HCT116 (cell line): ENCODE data around the gene ENTPD6. TPM values are rescaled to one million over a fixed set of nuclear protein-coding genes. Genes with fewer than 3 reads are reported as not detected.

ENCODE experiments used
- ATAC-seq: fragments of 200-7000 bp; cut with Tn5 transposase; 2 replicates; pipeline ENCODE4 v1.9.1; 2020; ENCODE audit warnings: mild to moderate bottlenecking, moderate library complexity
- BruUV-seq: library from RNA; stranded (reverse); fragments of 400-500 nt; replicated peaks from 2 replicates; lab custom pipeline; 2021; lab: Mats Ljungman, UMichigan
- CTCF ChIA-PET: fragments of 300-600 bp; sonication (Branson Sonifier 250); formaldehyde crosslinking; loops from one replicate; lab custom pipeline; 2021; ENCODE audit warnings: antibody characterized with exemption; lab: Charles Lee
- POLR2A ChIA-PET: fragments of 300-600, 350-600 bp; sonication (Branson Sonifier 250); formaldehyde crosslinking; loops from one replicate; lab custom pipeline; 2021; ENCODE audit warnings: antibody characterized with exemption; lab: Charles Lee
- RAD21 ChIA-PET, 2 experiments: fragments of 300-600 bp; sonication (Branson Sonifier 250); formaldehyde crosslinking; loops; one replicate each; lab custom pipeline; 2023; ENCODE audit warnings: low total read pairs in 2 of 2; ENCODE audit not compliant: uncharacterized antibody in 2 of 2, unreplicated experiment in 2 of 2, low non-redundant PET in 1 of 2; lab: Charles Lee
- DNase-seq: peaks from one replicate; pipeline ENCODE4 v3.0.0-alpha.2; 2010; ENCODE audit warnings: low read depth, low spot score
- H2AFZ ChIP-seq: fragments of 200-600 bp; shearing (Covaris generic), sonication (generic); 2 replicates; pipeline ENCODE4 v1.6.1; 2017; ENCODE audit warnings: low read depth, mixed run types, mixed read lengths, antibody characterized with exemption, low read length; ENCODE audit not compliant: poor library complexity, severe bottlenecking
- H3K27ac ChIP-seq: 2 replicates; pipeline ENCODE4 v1.5.1; 2012; ENCODE audit warnings: low read depth, low read length
- H3K27me3 ChIP-seq: fragments of 200-600 bp; sonication (generic); 2 replicates; pipeline ENCODE4 v1.6.1; 2016; ENCODE audit warnings: mixed run types, low read length, mixed read lengths; ENCODE audit not compliant: insufficient read depth
- H3K36me3 ChIP-seq, 2 experiments: fragments of 200-500 bp in 1 of 2; fragments of 200-600 bp in 1 of 2; sonication (Bioruptor generic) in 1 of 2; sonication (generic) in 1 of 2; 2 replicates each; pipeline versions ENCODE4 v1.5.1 to v1.6.1; 2014 to 2016; ENCODE audit warnings: low read length in 2 of 2, inconsistent platforms in 1 of 2, mixed read lengths in 1 of 2, mixed run types in 1 of 2; ENCODE audit not compliant: insufficient read depth in 2 of 2, control insufficient read depth in 1 of 2
- H3K4me1 ChIP-seq, 2 experiments: fragments of 200-600 bp in 1 of 2; sonication (generic) in 1 of 2; 2 replicates each; pipeline versions ENCODE4 v1.5.1 to v1.6.1; 2012 to 2017; ENCODE audit warnings: low read length in 2 of 2, inconsistent platforms in 1 of 2, mild to moderate bottlenecking in 1 of 2, mixed read lengths in 1 of 2, mixed run types in 1 of 2, moderate library complexity in 1 of 2; ENCODE audit not compliant: insufficient read depth in 2 of 2, control insufficient read depth in 1 of 2
- H3K4me2 ChIP-seq: fragments of 200-600 bp; sonication (generic); 2 replicates; pipeline ENCODE4 v1.6.1; 2017; ENCODE audit warnings: mixed run types, low read length, mixed read lengths
- H3K4me3 ChIP-seq, 2 experiments: fragments of 200-600 bp in 1 of 2; sonication (generic) in 1 of 2; replicated peaks in 1 of 2; 2 replicates each; pipeline ENCODE4 v1.5.1; 2011 to 2016; ENCODE audit warnings: low read length in 2 of 2, control low read depth in 1 of 2, low read depth in 1 of 2, mild to moderate bottlenecking in 1 of 2, mixed read lengths in 1 of 2, mixed run types in 1 of 2
- H3K79me2 ChIP-seq: fragments of 200-600 bp; sonication (generic); 2 replicates; pipeline ENCODE4 v1.6.1; 2017; ENCODE audit warnings: mild to moderate bottlenecking, mixed run types, low read length, moderate library complexity, mixed read lengths; ENCODE audit not compliant: insufficient read depth
- H3K9ac ChIP-seq: fragments of 200-600 bp; sonication (generic); 2 replicates; pipeline ENCODE4 v1.6.1; 2016; ENCODE audit warnings: low read length, mixed read lengths
- H3K9me2 ChIP-seq: fragments of 200-600 bp; sonication (generic), shearing (Covaris generic); 2 replicates; pipeline ENCODE4 v1.6.1; 2017; ENCODE audit warnings: mixed run types, mild to moderate bottlenecking, moderate library complexity; ENCODE audit not compliant: insufficient read depth
- H3K9me3 ChIP-seq, 2 experiments: fragments of 200-500 bp in 1 of 2; fragments of 200-600 bp in 1 of 2; sonication (Bioruptor generic) in 1 of 2; sonication (generic) in 1 of 2; 2 replicates each; pipeline ENCODE4 v1.6.1; 2014 to 2017; ENCODE audit warnings: low read length in 2 of 2, mixed read lengths in 2 of 2, inconsistent platforms in 1 of 2, low read depth in 1 of 2, mild to moderate bottlenecking in 1 of 2, mixed run types in 1 of 2, moderate library complexity in 1 of 2; ENCODE audit not compliant: control insufficient read depth in 1 of 2, insufficient read depth in 1 of 2
- H4K20me1 ChIP-seq: fragments of 200-600 bp; sonication (generic), shearing (Covaris generic); 2 replicates; pipeline ENCODE4 v1.6.1; 2017; ENCODE audit warnings: mixed run types, mild to moderate bottlenecking, moderate library complexity; ENCODE audit not compliant: insufficient read depth
- CTCF ChIP-seq, 3 experiments: fragments of 200-600 bp in 1 of 3; sonication (generic) in 1 of 3; IDR thresholded peaks in 2 of 3; conservative IDR thresholded peaks in 1 of 3; 2 replicates each; pipeline ENCODE4 v1.5.1; 2012 to 2017; ENCODE audit warnings: low read depth in 2 of 3, low read length in 2 of 3, antibody characterized with exemption in 1 of 3, borderline replicate concordance in 1 of 3, control low read depth in 1 of 3, mild to moderate bottlenecking in 1 of 3, mixed read lengths in 1 of 3, mixed run types in 1 of 3, moderate library complexity in 1 of 3; ENCODE audit not compliant: insufficient read depth in 1 of 3
- EGR1 ChIP-seq: IDR thresholded peaks from 2 replicates; pipeline ENCODE4 v1.6.1; 2012; ENCODE audit warnings: low read depth
- EZH2 ChIP-seq: fragments of 200-600 bp; sonication (generic); IDR thresholded peaks from 2 replicates; pipeline ENCODE4 v1.6.1; 2017; ENCODE audit warnings: antibody characterized with exemption, mixed run types
- EZH2phosphoT487 ChIP-seq: fragments of 200-600 bp; IDR thresholded peaks from 2 replicates; pipeline ENCODE4 v1.6.1; 2018; ENCODE audit warnings: antibody characterized with exemption, borderline replicate concordance
- FOSL1 ChIP-seq: IDR thresholded peaks from 2 replicates; pipeline ENCODE4 v1.6.1; 2012; ENCODE audit warnings: low read depth
- MAX ChIP-seq: IDR thresholded peaks from 2 replicates; pipeline ENCODE4 v1.6.1; 2012
- POLR2A ChIP-seq: IDR thresholded peaks from 2 replicates; pipeline ENCODE4 v1.7.0; 2011; ENCODE audit warnings: borderline replicate concordance; ENCODE audit not compliant: insufficient read depth, insufficient read length; ENCODE audit errors: extremely low read depth
- POLR2AphosphoS5 ChIP-seq: IDR thresholded peaks from 2 replicates; pipeline ENCODE4 v1.6.1; 2011; ENCODE audit warnings: mild to moderate bottlenecking, low read depth, low read length, moderate library complexity
- RAD21 ChIP-seq: IDR thresholded peaks from 2 replicates; pipeline ENCODE4 v1.6.1; 2012; ENCODE audit warnings: low read depth, mild to moderate bottlenecking
- REST ChIP-seq: IDR thresholded peaks from 2 replicates; pipeline ENCODE4 v1.6.1; 2012; ENCODE audit warnings: low read depth
- SIN3A ChIP-seq: IDR thresholded peaks from 2 replicates; pipeline ENCODE4 v1.6.1; 2012; ENCODE audit warnings: low read depth
- TCF7L2 ChIP-seq: IDR thresholded peaks from 2 replicates; pipeline ENCODE4 v1.7.0; 2011; ENCODE audit warnings: borderline replicate concordance, inconsistent platforms; ENCODE audit not compliant: insufficient read depth, insufficient read length; ENCODE audit errors: extremely low read depth
- ZFX ChIP-seq: fragments of 450-650 bp; IDR thresholded peaks from 2 replicates; pipeline ENCODE4 v1.6.1; 2017
- intact Hi-C: fragments of 100-400 bp; cut with micrococcal nuclease; formaldehyde crosslinking; loops from 2 replicates; pipeline ENCODE4 v1.10.0; 2022
- total RNA-seq: library from RNA; stranded (reverse); gene quantifications from one replicate; pipeline ENCODE4 v1.2.1, GENCODE V29; 2021; ENCODE audit not compliant: unreplicated experiment

Gene ENTPD6
- total RNA-seq, 1 experiment from 2014 or later, result 89.2 TPM

- Histone ChIP-seq H3K79me2 (no peaks in the 10 kb centered on the region), H3K27me3 (no peaks in the 10 kb centered on the region), H3K9me2 (no peaks in the 10 kb centered on the region), H3K27ac (no peak overlapping the region), H3K4me3 (no peak overlapping the region), H4K20me1 (no peaks in the 10 kb centered on the region), H3K9ac (no peak overlapping the region), H3K4me1 (peaks cover 1 to 4% of the 10 kb centered on the region in 2 experiments; a peak in 3 of 4 replicates), H2AFZ (no peak overlapping the region), H3K4me2 (no peak overlapping the region), H3K36me3 (peaks cover 13 to 18% of the 10 kb centered on the region in 2 experiments), H3K9me3 (no peaks in the 10 kb centered on the region)
- ChIA-PET RAD21 (no interaction called here), CTCF (no interaction called here), POLR2A (no interaction called here)
- TF ChIP-seq EZH2phosphoT487, result no peak
- TF ChIP-seq POLR2AphosphoS5, result no peak
- no peak for TF ChIP-seq TCF7L2
- TF ChIP-seq EGR1, result no peak
- TF ChIP-seq MAX, result no peak
- TF ChIP-seq EZH2, result no peak
- TF ChIP-seq POLR2A, result no peak
- TF ChIP-seq RAD21, result no peak
- no peak for TF ChIP-seq REST
- TF ChIP-seq SIN3A, result no peak
- no peak for TF ChIP-seq FOSL1
- no peak for TF ChIP-seq ZFX
- no peak for TF ChIP-seq CTCF (IDR thresholded peaks at IDR 0.05 in 2 of 3, conservative IDR thresholded peaks at IDR 0.05 in 1 of 3; ENCODE audit: borderline replicate concordance in 1 of 3, insufficient read depth in 1 of 3, low read depth in 2 of 3, low read length in 2 of 3)
- ATAC-seq (no peak), DNase-seq (no peak)
- intact Hi-C loops, result no loop called here
- no TSS peak for BruUV-seq
These were observed 21.9 kb downstream of the ENTPD6 start for GRCh38 chr20:25217161-25218108.
